Body of pancreas (tissue), 4 donors: ENCODE data around the gene NRDE2.

Experiments used
- CTCF ChIP-seq, 7 experiments: fragments of 450-650 bp in 4 of 7; fragments of 200-600 bp in 3 of 7; sonication (generic) in 3 of 7; IDR thresholded peaks; one replicate each; pipeline ENCODE4 v1.5.1; 2016 to 2019; ENCODE audit warnings: antibody characterized with exemption in 7 of 7
- POLR2A ChIP-seq, 3 donors: fragments of 450-650 bp; IDR thresholded peaks; one replicate each; pipeline ENCODE4 v1.6.1; 2016; ENCODE audit warnings: antibody characterized with exemption in 3 of 3, mild to moderate bottlenecking in 2 of 3

- TF ChIP-seq CTCF (IDR thresholded peaks at IDR 0.05) = no peak
- no peak for TF ChIP-seq POLR2A (IDR thresholded peaks at IDR 0.05)
These were observed 42.1 kb upstream of the NRDE2 start for GRCh38 chr14:90373887-90374286.
